ENCODE data around the gene RAD51B. TPM values are rescaled to one million over a fixed set of nuclear protein-coding genes. Genes with fewer than 3 reads are reported as not detected.

The RAD51B gene
- total RNA-seq, 4 donors from 2014 or later: 5.0 to 31.8 (median 20.6) TPM

GRCh38 chr14:67782090-67782489, 37.5 kb upstream of the RAD51B start:
- in situ Hi-C loops (cut with MboI; ENCODE audit: low pct_ligation_motif_present in 1 of 4, low pct_unique_long_range_greater_than_20kb in 1 of 4, low sequenced_read_pairs in 3 of 4) (no loop called here), intact Hi-C loops (cut with DNase I; ENCODE audit: low total_unique reads) (no loop called here)

GRCh38 chr14:67784244-67784823, 35.2 kb upstream of the RAD51B start:
- Histone ChIP-seq H3K27ac (no peak overlapping the region), H3K4me3 (no peak overlapping the region), H3K9me3 (no peaks in the 10 kb centered on the region), H3K36me3 (peaks cover 0 to 87% (median 44%) of the 10 kb centered on the region in 4 donors), H3K27me3 (no peaks in the 10 kb centered on the region), H3K4me1 (no peaks in the 10 kb centered on the region)
- DNase-seq: no peak
- WGBS, 2 donors (ENCODE audit: low coverage in 1 of 2): 90 to 96% methylated on average over 2 to 5 of the region's 5 CpGs
- in situ Hi-C loops (cut with MboI; ENCODE audit: low pct_ligation_motif_present in 1 of 4, low pct_unique_long_range_greater_than_20kb in 1 of 4, low sequenced_read_pairs in 3 of 4) (no loop called here), intact Hi-C loops (cut with DNase I; ENCODE audit: low total_unique reads) (no loop called here)
- no peak for TF ChIP-seq CTCF (IDR thresholded peaks at IDR 0.05)
- TF ChIP-seq POLR2A (IDR thresholded peaks at IDR 0.05): no peak
- no peak for TF ChIP-seq POLR2AphosphoS5 (IDR thresholded peaks at IDR 0.05)
- TF ChIP-seq EP300 (IDR thresholded peaks at IDR 0.05; ENCODE audit: low read depth): no peak

More at GRCh38 chr14:67782090-67782489, 37.5 kb upstream of the RAD51B start:
- TF ChIP-seq POLR2A (IDR thresholded peaks at IDR 0.05) (no peak), EP300 (IDR thresholded peaks at IDR 0.05; ENCODE audit: low read depth) (no peak), POLR2AphosphoS5 (IDR thresholded peaks at IDR 0.05) (no peak), CTCF (IDR thresholded peaks at IDR 0.05) (no peak)
- Histone ChIP-seq H3K36me3 (peaks cover 0 to 89% (median 43%) of the 10 kb centered on the region in 4 donors), H3K4me3 (no peak overlapping the region), H3K27ac (no peak overlapping the region), H3K4me1 (no peaks in the 10 kb centered on the region), H3K27me3 (no peaks in the 10 kb centered on the region), H3K9me3 (no peaks in the 10 kb centered on the region)
- WGBS, 2 donors (ENCODE audit: low coverage in 1 of 2): 17% methylated on average over 3 of the region's 3 CpGs; no CpG with 5 or more reads in 1 of the 2 donors
- DNase-seq: no peak

GRCh38 chr14:67785270-67786109, 34.1 kb upstream of the RAD51B start:
- intact Hi-C loops (cut with DNase I; ENCODE audit: low total_unique reads): no loop called here
- Histone ChIP-seq H3K4me1 (no peaks in the 10 kb centered on the region), H3K4me3 (no peak overlapping the region), H3K27ac (no peak overlapping the region), H3K27me3 (no peaks in the 10 kb centered on the region), H3K9me3 (no peaks in the 10 kb centered on the region), H3K36me3 (peaks cover 0 to 86% (median 43%) of the 10 kb centered on the region in 4 donors)
- no peak for DNase-seq
- 89 to 100% methylated on average over 1 to 4 of the region's 4 CpGs for WGBS, 2 donors (ENCODE audit: low coverage in 1 of 2)
- no peak for TF ChIP-seq CTCF (IDR thresholded peaks at IDR 0.05)
- TF ChIP-seq EP300 (IDR thresholded peaks at IDR 0.05; ENCODE audit: low read depth): no peak
- TF ChIP-seq POLR2A (IDR thresholded peaks at IDR 0.05): no peak
- no peak for TF ChIP-seq POLR2AphosphoS5 (IDR thresholded peaks at IDR 0.05)
- in situ Hi-C loops (cut with MboI; ENCODE audit: low pct_ligation_motif_present in 1 of 4, low pct_unique_long_range_greater_than_20kb in 1 of 4, low sequenced_read_pairs in 3 of 4): no loop called here

GRCh38 chr14:67787673-67788072, 31.9 kb upstream of the RAD51B start:
- in situ Hi-C loops (cut with MboI; ENCODE audit: low pct_ligation_motif_present in 1 of 4, low pct_unique_long_range_greater_than_20kb in 1 of 4, low sequenced_read_pairs in 3 of 4): no loop called here
- intact Hi-C loops (cut with DNase I; ENCODE audit: low total_unique reads): no loop called here
- Histone ChIP-seq H3K27ac (no peak overlapping the region), H3K4me3 (no peak overlapping the region), H3K9me3 (no peaks in the 10 kb centered on the region), H3K4me1 (no peaks in the 10 kb centered on the region), H3K36me3 (peaks cover 0 to 91% (median 37%) of the 10 kb centered on the region in 4 donors), H3K27me3 (no peaks in the 10 kb centered on the region)
- TF ChIP-seq CTCF (IDR thresholded peaks at IDR 0.05): no peak
- no peak for TF ChIP-seq EP300 (IDR thresholded peaks at IDR 0.05; ENCODE audit: low read depth)
- no peak for TF ChIP-seq POLR2A (IDR thresholded peaks at IDR 0.05)
- TF ChIP-seq POLR2AphosphoS5 (IDR thresholded peaks at IDR 0.05): no peak
- 100% methylated on average over 1 of the region's 1 CpG for WGBS, 2 donors (ENCODE audit: low coverage in 1 of 2)
- no peak for DNase-seq
